ENCODE data around the gene ZMAT5. TPM values are rescaled to one million over a fixed set of nuclear protein-coding genes. Genes with fewer than 3 reads are reported as not detected.

ZMAT5 gene
- total RNA-seq, 1 experiment from 2014 or later = 24.2 TPM

DNA sequence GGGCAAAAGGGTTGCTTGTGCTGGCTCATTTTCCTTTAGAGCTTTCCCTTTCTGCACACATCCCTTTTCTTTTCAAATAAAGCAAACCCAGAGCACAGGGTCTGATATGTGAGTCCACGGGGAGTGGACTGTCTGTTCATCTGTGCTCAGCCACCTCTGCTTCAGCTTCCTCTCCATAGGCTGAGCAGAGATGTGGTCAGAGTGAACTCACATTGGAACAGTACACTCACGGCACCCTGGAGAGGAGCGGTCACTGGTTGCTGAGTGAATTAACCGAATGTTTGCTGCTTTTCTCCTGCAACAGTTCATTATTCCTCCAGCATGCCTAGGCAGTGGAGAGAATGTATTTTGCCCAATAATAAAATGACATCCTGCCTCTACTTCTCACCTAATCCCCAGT is 83.3 kb downstream of the ZMAT5 start:
- CTCF ChIA-PET = no interaction called here
- no peak for DNase-seq
- H3K27ac ChIP-seq (ENCODE audit: low read length) = no peak overlapping the region
- no peaks in the 10 kb centered on the region for H3K9me3 ChIP-seq (ENCODE audit: low read length)
- H3K4me2 ChIP-seq (ENCODE audit: low read length) = no peak overlapping the region
- no peaks in the 10 kb centered on the region for H3K27me3 ChIP-seq (ENCODE audit: low read length)
- POLR2A ChIA-PET (ENCODE audit: unreplicated experiment) = no interaction called here
- no peak overlapping the region for H3K4me3 ChIP-seq (ENCODE audit: low read length)
- H4K20me1 ChIP-seq (ENCODE audit: low read length) = no peaks in the 10 kb centered on the region
- H3K36me3 ChIP-seq (ENCODE audit: low read depth, low read length) = peaks cover 34% of the 10 kb centered on the region
- intact Hi-C loops (cut with micrococcal nuclease) = no loop called here
- H3K9ac ChIP-seq (ENCODE audit: low read length) = no peak overlapping the region
- H2AFZ ChIP-seq (ENCODE audit: low read length) = no peak overlapping the region
- ATAC-seq = no peak
- TF ChIP-seq CTCF (conservative IDR thresholded peaks at IDR 0.05; ENCODE audit: low read depth, low read length) = no peak
- TF ChIP-seq EZH2phosphoT487 (IDR thresholded peaks at IDR 0.05; ENCODE audit: borderline replicate concordance, low read length) = no peak
- TF ChIP-seq EZH2 (IDR thresholded peaks at IDR 0.05; ENCODE audit: low read length, unreplicated experiment) = no peak
- H3K4me1 ChIP-seq (ENCODE audit: insufficient read depth, low read length) = no peaks in the 10 kb centered on the region
- no peaks in the 10 kb centered on the region for H3K79me2 ChIP-seq (ENCODE audit: low read length)
- BruUV-seq (replicated peaks) = no TSS peak
- H3F3A ChIP-seq (ENCODE audit: low read length, unreplicated experiment) = no peaks in the 10 kb centered on the region
- H3K9me2 ChIP-seq (replicated peaks; ENCODE audit: low read length) = no peaks in the 10 kb centered on the region

Other genes starting within 250 kb of the ZMAT5 start
- 32.8 and 33.9 TPM in 2 replicates for gene THOC5, start 213.2 kb downstream of the ZMAT5 start, total RNA-seq (2014; rRNA removed)
- 68.8 and 75.4 TPM in 2 replicates for gene NIPSNAP1, start 185.9 kb downstream of the ZMAT5 start, total RNA-seq (2014; rRNA removed)
- 113 and 154 TPM in 2 replicates for gene NF2, start 163.4 kb downstream of the ZMAT5 start, total RNA-seq (2014; rRNA removed)
- 0.69 and 0.87 TPM in 2 replicates for gene CABP7, start 47.0 kb downstream of the ZMAT5 start, total RNA-seq (2014; rRNA removed)
- gene UQCR10, start 362 bp upstream of the ZMAT5 start, total RNA-seq (2014; rRNA removed) = 116 and 196 TPM in 2 replicates
- gene ASCC2, start 71.3 kb upstream of the ZMAT5 start, total RNA-seq (2014; rRNA removed) = 37.0 and 49.6 TPM in 2 replicates
- 12.1 and 17.3 TPM in 2 replicates for gene MTMR3, start 116.2 kb upstream of the ZMAT5 start, total RNA-seq (2014; rRNA removed)

Measured in PC-3 (cell line).